HG02588 (cell line): ENCODE data around the gene C16orf86.
A peak's percentile ranks its signal among the peaks of the same experiment; 100 is the strongest.

Experiments
- ATAC-seq: cut with Tn5 transposase; IDR thresholded peaks from one replicate; pipeline ENCODE4 v1.9.1; 2021; ENCODE audit warnings: mild to moderate bottlenecking, moderate library complexity; ENCODE audit not compliant: unreplicated experiment

C16orf86 gene

GRCh38 chr16:67666032-67666551, 522 bp upstream of the C16orf86 start:
- peak; percentile 9 for ATAC-seq

DNA sequence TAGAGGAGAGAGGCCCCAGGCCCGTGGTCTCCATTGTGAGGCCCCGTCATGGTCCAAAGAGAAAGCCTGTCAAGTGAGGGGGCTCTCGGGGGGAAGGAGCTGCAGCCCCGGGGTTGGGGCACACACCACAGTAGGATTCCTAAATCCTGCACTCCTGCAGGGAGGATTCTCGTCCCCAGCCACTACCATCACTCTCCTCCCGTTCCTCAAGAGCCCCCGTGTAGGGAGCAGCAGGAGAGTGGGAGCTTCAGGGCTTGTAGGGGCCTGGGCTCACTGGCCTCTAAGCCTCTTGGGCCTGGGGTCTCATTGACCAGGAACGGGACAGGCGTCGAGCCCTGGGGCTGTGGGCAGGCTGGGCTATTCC, 821 bp downstream of the C16orf86 start:
- no peak for ATAC-seq

- ATAC-seq = peak; percentile 59
Observed at GRCh38 chr16:67667817-67668494, 1.3 kb downstream of the C16orf86 start.

DNA sequence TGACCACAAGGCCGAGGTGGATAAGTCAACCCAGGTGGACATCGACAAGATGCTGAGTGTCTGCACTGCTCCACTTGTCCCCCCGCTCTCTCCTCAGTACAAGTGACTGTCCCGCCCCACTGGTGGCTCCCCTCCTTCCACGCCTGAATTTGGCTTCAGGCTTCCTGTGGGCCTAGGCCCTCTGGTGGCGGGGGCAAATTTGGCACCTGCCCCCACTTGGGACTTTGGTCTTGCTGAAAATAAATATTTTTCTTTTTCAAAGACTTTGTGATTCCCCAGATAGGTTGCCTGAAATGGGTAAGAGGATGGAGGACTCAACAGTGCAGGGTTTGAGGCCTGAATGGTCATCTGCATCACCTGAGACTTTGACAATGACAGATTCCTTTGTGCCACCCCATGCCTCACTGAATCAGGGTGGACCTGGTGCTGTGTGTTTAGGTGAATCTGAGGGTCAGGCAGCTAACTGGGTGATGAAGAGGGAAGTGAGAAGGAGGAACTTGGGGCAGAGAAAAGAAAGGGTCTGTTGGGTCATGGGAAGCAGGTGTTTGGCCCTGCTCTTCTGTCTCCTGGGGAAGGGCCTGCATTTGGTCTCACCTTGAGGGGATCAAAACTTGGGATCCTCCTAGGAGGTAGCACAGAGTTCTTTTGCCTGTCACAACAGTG, 2.0 kb downstream of the C16orf86 start:
- ATAC-seq = no peak

DNA sequence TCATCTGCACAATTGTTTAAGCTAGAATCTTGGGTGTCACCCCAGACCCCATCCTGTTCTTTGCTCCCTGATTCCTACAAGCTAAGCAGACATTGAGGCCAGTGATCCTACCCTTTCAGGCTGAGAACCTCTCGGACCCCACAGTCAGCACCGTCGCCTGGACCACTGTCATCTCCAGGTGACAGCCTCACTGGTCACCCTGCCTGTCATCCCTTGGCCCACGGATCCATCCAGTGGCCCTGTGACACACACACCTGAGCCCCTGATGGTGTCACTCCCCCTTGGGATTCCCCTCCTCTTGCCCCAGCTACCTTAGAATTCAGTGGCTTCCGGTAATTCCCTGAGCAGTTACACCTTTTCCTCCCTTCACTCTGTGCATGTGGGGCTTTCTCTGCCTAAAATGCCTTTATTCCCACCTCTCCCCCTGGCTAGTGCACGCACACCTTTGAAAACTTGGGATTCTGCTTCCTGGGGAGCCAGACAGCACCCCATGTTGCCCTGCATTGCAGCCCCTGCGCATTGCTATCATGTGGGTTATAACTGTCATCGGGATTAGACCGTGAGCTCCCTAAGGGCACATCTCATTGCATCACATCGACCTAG, 3.0 kb downstream of the C16orf86 start:
- no peak for ATAC-seq

GRCh38 chr16:67672306-67672705, 5.7 kb downstream of the C16orf86 start:
- no peak for ATAC-seq

DNA sequence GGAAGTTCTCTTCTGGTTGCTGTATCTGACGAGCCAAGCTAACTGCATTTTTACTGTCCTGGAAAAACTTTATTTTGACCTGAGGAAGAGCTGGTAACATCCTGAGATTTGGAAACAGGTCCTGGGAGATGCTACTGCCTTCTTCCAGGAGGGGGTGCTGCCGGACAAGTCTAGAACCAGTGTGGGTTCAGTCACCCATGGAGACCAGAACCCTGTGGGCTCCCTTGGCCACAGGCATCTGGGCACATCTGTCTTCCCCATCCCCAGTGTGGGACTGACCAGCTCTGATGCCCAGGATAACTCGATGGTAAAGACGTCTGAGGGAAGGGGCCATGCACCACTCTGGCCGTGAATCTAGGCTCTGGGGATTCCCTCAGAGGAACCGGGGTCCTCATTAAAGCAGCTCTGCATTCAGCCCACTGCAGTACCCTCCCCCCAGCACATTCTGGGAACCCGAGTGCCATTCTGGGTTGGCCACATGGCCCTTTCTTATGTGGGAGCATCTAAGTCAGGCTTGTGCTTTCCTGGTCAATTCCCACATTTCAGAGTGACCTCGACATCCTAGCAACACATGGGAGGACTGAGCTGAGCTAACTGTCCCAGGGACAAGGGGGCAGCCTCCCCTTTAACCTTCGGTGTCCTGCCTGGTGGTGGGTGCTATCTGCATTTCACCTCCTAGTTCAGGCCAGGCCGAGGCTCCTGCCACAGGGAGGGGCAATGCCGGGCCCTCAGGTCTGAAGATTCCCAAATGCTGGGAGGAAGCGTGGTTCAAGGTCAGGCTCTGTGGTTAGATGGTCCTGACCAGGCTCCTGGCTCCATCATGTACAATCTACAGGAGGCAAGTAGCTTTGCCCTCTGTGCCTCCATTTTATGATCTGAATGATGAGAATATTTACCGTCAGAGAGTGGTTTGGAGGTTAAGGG, 6.4 kb downstream of the C16orf86 start:
- no peak for ATAC-seq

- no peak for ATAC-seq
Observed at GRCh38 chr16:67673712-67674580, 7.3 kb downstream of the C16orf86 start.

DNA sequence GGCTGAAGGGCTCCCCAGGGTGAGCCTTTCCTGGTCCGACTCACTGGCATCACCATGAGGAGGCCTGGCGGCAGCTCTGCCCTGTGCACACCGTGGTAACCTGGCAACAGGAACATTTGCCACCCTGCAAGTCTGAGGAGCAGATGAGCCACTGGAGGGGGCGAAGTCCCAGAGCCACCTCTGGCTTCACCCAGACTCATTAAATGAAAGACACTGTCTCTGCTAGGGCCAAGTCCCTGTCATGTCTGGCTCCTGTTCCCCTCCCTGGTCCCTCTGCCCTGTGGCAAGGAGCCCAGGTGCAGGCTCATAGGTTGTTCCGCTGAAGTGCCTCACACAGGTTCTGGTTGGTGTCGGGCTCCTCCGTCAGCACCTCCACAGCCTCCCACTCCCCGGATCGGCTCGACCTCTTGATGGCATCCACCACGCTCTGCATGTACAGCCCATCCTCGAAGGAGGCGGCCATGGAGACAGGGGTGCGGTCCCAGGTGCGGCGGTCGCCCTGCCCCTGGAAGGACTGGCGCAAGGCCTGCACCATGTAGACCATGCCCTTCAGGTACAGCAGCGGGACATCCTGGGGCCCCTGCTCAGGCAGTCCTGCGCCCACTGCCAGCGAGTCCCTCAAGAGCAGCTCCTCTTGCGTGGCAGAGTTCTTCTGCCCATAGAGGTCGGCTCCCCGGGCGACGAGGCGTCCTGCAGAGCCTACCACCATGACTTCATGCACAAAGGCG, 8.4 kb downstream of the C16orf86 start:
- no peak for ATAC-seq

DNA sequence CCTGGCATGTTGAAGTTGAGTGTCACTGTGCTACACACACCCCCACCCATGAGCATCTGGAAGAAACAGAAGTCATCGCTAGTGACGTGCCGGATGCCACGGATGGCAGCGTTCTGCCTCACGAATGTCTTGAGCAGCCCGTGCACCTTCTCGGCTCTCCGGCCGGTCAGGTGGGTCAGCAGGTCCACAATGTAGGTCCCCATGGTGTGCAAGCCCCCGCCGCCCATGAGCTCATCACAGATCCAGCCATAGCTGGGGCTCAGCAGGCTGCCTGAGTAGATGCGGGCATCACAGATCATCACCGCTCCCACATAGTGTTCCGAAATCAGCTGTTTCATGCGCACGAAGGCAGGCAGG, 8.9 kb downstream of the C16orf86 start:
- no peak for ATAC-seq

- ATAC-seq = no peak
Observed at GRCh38 chr16:67675999-67676398, 9.4 kb downstream of the C16orf86 start.

DNA sequence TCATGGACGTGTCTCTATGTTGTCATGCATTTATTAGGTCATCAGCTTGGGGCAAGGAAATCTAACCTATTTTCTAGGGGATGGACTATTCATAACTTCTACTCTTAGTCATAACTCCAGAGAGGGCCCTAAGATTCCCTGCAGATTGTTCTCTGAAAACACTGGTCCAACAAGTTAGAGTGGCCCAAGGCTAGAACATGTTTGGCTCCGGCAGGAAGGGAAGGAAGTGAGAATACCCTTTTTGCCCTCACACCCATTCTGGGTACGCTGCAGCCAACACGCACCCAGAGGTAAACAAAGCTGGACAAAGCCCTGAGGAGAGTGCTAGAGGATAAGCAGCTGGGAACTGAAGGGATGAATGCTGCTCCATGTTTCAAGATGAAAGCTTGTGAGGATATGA, 9.9 kb downstream of the C16orf86 start:
- no peak for ATAC-seq

GRCh38 chr16:67676939-67677338, 10.3 kb downstream of the C16orf86 start:
- ATAC-seq = no peak

- ATAC-seq = no peak
Observed at GRCh38 chr16:67677712-67678111, 11.1 kb downstream of the C16orf86 start.

- ATAC-seq = no peak
Observed at GRCh38 chr16:67678354-67679023, 11.9 kb downstream of the C16orf86 start.

- ATAC-seq = no peak
Observed at GRCh38 chr16:67679935-67680897, 13.6 kb downstream of the C16orf86 start.

DNA sequence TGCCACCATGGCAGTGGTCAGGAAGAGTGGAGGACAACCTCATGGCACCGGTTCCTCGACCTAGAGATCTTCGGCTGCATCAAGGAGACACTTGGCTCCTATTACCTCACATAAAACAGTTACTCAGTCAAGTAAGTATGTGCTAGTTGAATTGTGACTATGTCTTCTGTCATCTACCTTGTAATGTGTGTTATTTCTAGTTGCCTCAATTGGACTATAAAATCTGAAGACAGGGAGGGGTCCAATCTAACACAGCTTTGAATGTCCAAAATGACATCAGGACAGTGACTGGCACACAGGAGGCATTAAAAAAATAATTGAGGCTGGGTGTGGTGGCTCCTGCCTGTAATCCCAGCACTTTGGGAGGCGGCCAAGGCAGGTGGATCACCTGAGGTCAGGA, 17.2 kb downstream of the C16orf86 start:
- ATAC-seq = no peak
